ENCODE measurements around the gene RXFP3.

The RXFP3 gene

GRCh38 chr5:33984178-33984577, 48.0 kb downstream of the RXFP3 start:
- Histone ChIP-seq H3K36me3 (no peaks in the 10 kb centered on the region), H3K27me3 (no peaks in the 10 kb centered on the region), H3K9me3 (no peaks in the 10 kb centered on the region), H3K4me1 (no peaks in the 10 kb centered on the region), H3K4me3 (ENCODE audit: low read depth, low read length) (no peak overlapping the region)
- no peak for TF ChIP-seq CTCF (IDR thresholded peaks at IDR 0.05; ENCODE audit: low read depth, low read length)
- DNase-seq = no peak

- no peak for DNase-seq
- H3K36me3 ChIP-seq = no peaks in the 10 kb centered on the region
- no peaks in the 10 kb centered on the region for H3K27me3 ChIP-seq
- H3K4me1 ChIP-seq = no peaks in the 10 kb centered on the region
- H3K9me3 ChIP-seq = no peaks in the 10 kb centered on the region
- no peak within 1 kb of the TSS for H3K4me3 ChIP-seq (ENCODE audit: low read depth, low read length)
- TF ChIP-seq CTCF (IDR thresholded peaks at IDR 0.05; ENCODE audit: low read depth, low read length) = no peak
Observed at GRCh38 chr5:33984671-33985124, 48.5 kb downstream of the RXFP3 start, which contains the start of gene SLC45A2. SLC45A2 (minus strand) TSS chr5:33984693; CDS start chr5:33984583, 110 bp downstream.

GRCh38 chr5:33985447-33985846, 49.3 kb downstream of the RXFP3 start:
- Histone ChIP-seq H3K27me3 (no peaks in the 10 kb centered on the region), H3K36me3 (no peaks in the 10 kb centered on the region), H3K4me1 (no peaks in the 10 kb centered on the region), H3K9me3 (no peaks in the 10 kb centered on the region), H3K4me3 (ENCODE audit: low read depth, low read length) (no peak overlapping the region)
- no peak for TF ChIP-seq CTCF (IDR thresholded peaks at IDR 0.05; ENCODE audit: low read depth, low read length)
- DNase-seq = no peak
